HG02852 (cell line): ENCODE measurements around the gene DGAT2.
A peak's percentile ranks its signal among the peaks of the same experiment; 100 is the strongest.
"Not testable (repeated sequence)": the region's sequence is repeated elsewhere in the genome, so short reads cannot be mapped to it uniquely, and the experiment has no call there.

Source experiments
- ATAC-seq: cut with Tn5 transposase; IDR thresholded peaks from one replicate; pipeline ENCODE4 v1.9.1; 2021; ENCODE audit warnings: mild to moderate bottlenecking, moderate library complexity; ENCODE audit not compliant: unreplicated experiment

The DGAT2 gene

DNA sequence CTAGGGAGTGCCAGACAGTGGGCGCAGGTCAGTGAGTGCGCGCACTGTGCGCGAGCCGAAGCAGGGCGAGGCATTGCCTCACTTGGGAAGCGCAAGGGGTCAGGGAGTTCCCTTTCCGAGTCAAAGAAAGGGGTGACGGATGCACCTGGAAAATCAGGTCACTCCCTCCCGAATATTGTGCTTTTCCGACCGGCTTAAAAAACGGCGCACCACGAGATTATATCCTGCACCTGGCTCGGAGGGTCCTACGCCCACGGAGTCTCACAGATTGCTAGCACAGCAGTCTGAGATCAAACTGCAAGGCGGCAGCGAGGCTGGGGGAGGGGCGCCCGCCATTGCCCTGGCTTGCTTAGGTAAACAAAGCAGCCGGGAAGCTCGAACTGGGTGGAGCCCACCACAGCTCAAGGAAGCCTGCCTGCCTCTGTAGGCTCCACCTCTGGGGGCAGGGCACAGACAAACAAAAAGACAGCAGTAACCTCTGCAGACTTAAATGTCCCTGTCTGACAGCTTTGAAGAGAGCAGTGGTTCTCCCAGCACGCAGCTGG is 19.8 kb upstream of the DGAT2 start:
- ATAC-seq: not testable (repeated sequence)

DNA sequence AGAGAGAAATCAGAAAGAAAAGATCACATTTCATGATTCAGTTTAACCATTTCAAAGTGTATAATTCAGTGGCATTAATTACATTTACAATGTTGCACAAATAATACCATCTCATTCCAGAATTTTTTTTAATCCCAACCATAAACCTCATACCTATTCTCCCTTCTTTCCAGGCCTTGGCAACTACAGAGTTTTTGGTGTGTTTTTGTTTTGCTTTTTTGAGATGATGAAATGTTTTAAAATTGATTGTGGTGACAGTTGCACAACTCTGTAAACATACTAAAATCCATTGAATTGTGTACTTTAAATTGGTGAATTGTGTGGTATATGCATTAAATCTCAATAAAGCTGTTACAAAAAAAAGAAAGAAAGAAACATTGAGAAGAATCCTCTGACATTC is 13.6 kb upstream of the DGAT2 start:
- not testable (repeated sequence) for ATAC-seq

DNA sequence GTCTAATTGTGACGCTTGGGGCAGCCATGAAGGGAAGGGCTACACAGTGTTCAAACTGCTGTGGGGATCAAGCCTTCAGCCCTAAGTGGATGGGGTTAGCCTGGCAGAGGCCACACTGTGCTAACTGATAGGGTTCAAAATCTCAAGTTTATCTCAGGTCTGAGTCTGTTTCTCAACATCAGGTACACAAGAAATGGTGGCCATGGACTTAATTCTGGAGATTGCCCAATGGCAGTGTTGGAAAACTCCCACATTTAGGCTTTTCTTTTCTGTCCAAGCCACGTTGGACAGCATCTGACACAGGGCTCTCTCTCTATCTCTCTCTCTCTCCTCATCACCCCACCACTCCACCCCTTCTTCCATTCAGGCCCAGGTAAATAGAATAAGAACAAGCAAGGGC is 10.9 kb upstream of the DGAT2 start:
- ATAC-seq: no peak

DNA sequence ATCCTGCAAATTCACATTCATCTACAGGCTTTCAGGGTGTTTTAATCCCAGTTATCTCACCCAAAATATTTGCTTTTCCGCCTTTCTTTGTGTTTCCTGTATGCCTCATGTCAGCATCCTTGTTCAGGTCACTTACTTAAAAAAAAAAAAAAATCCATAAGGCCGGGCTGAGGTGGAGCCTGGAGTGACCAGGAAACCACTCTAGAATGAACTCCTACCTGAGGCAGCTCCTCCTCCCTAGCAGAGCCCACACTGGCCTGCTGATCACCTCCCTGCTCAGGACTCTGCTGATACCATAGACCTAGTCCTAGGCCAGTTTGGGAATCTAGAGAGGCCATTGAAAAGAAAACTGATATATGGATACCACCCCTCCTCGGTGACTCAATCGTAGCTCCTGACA is 8.7 kb upstream of the DGAT2 start:
- no peak for ATAC-seq

DNA sequence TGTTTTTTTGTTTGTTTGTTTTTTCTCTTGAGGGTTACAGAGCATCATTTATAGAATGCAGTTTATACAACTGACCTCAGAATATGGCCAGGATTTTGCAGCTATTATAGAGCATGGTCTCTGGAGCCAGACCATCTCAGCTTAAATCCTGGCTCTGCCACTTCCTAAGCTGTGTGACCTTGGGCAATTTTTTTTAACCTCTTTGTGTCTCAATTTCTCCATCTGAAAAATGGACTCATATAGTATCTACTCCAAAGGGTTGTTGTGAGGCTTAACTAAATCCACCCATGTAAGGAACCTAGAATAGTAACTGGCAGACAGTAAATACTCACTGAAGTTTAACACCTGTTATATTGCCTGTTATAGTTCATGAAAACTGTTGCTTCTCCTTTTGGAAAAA is 8.3 kb upstream of the DGAT2 start:
- no peak for ATAC-seq

DNA sequence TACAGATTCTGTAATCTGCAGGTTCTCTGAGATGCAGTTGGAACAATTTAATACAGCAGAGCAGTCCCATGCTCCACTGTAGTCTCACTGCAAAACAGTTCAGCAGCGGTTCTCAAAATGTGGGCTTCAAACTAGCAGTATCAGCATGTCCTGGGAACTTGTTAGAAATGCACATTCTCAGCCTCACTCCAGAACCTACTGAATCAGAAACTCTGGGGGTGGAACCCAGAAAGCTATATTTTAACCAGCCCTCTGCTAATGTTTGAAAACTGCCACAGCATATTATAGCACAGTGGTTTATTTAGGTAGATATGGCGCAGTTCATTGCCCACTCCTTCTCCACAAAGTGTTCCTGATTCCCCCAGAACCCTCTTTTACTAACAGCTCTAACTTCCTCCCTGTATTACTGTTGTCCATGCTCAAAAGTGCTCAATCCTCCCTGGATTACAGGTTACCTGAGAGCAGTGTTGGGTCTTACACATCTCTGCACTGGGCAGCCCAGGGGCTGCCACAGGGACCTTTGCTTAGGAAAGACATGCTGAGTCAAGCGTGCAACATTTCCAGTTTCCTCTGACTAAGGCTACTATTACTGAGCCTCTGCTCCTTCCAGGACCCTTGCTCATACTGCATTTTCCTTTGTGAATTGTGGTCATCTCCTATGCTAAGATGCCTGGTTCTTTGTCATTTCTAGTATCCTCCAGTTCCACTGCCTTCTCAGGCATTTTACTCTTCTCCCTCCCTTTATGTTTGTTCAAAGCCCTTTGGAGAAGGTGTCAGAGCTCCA is 7.7 kb upstream of the DGAT2 start:
- ATAC-seq: no peak

DNA sequence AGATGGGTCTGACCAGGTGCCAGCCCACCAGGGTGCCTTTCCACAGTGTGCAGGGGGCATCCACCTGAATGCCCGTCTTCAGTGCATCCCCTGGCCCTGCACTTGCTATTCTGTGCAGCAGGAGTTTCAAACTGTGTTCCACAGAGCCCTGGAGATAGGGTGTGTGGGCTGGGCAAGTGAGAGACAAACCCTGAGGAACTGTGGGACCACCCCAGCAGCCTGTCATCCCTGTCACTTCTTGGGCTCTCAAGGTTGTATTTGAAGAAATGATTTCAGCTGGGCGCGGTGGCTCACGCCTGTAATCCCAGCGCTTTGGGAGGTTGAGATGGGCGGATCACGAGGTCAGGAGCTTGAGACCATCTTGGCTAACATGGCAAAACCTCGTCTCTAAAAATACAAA is 6.4 kb upstream of the DGAT2 start:
- no peak for ATAC-seq

DNA sequence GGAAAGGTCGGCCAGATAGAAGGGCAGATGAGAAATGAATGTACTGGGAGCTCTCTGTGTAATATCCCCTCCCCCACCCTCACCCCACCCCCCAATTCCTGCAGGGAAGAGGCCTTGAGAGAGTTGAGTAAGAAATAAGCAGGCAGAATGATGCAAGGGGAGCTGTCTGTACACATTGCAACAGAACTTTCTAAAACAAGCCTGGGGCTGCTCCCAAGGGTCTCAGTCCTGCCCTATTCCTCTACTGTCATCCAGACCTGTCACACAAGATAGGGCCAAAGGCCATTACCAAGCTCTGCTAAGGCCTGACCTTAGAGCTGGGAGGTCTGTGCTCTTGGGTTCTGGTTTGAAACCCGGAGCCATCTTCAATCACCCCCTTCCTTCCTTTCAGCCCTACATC is 5.7 kb upstream of the DGAT2 start:
- no peak for ATAC-seq

DNA sequence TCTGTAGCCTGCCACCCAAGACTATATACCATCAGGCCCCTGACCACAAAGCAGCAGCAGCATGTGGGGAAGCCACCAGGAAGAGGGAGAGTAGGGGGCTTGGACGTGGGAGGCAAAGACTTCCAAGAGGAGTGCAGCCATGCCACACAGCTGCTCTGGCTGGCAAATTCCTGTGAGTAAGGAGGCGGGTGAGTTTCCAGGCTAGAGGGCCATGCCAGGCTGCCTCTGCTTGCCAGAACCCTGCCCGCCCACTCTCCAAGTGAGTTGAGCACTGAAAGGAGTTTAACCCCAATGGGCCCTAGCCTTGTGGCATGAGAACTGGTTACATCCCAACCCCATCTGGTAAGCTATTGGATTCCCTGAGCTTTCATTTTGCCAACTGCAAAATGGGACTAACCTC is 4.7 kb upstream of the DGAT2 start:
- ATAC-seq: no peak

DNA sequence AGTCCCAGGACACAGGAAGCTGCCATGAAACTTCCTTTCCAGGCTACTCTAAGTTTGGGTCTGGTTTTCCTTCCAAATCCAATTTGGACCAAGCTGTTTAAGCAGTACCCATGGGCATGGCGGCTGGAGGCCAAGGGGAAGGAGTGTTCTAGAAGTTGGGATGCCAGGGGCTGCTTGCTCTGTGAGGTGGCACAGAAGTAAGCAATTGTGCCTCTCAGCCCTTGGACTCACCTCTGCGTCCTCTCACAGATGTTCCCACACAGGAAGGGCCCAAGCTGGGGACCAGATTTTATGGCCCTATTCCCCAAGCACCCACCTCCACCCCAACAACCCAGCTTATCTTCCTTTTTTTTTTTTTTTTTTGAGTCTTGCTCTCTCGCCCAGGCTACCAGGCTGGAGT is 3.5 kb upstream of the DGAT2 start:
- ATAC-seq: no peak

DNA sequence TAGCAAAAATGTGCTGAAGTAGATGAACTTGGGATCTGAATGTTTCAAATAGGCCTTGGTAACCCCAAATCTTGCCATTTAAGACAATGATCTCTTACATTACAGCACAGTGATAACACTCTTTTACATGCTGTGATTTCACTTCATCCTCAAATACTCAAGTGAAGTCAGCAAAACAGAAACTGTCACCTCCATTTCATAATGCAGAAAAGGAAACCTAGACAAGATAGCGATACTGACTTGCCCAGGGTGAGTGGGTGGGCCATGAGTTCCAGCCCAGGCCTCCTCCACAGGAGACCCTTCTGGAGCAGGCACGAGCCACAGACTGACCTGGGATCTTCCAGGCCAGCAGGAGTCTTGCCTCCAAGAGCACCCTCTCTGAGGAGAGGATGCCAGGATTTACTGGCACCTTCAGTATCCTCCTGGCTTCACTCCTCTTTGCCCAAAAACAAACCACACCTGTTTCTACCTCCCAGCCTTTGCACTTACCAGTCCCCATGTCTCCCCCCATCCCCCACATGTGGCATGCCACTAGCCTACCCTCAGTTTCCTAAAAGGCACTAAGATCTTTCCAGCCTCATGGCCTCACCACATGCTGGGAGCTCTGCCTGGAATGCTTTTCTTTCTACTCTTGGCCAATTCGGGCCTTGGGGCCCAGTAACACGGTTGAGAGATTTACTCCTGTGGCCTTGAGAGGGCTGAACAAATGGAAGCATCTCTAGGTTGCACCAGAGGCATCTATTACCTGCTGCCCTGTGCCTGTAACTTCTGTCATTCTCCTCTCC is 1.9 kb upstream of the DGAT2 start:
- no peak for ATAC-seq

DNA sequence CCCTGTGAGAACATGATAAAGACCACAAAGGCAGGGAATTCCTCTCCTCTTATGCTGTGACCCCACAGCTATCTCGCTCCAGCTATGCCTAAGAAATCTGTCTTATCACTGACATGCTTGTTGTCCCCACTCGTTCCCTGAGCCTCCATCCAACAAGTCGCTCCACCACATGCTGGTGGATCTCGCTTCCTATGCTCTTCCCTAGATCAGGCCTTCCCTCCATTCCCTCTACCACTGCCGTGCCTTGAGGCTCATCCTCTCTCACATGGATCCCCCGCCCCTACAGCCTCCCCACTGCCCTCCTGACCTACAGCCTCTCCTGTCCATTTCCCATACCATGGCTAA is 1.4 kb upstream of the DGAT2 start:
- ATAC-seq: no peak

DNA sequence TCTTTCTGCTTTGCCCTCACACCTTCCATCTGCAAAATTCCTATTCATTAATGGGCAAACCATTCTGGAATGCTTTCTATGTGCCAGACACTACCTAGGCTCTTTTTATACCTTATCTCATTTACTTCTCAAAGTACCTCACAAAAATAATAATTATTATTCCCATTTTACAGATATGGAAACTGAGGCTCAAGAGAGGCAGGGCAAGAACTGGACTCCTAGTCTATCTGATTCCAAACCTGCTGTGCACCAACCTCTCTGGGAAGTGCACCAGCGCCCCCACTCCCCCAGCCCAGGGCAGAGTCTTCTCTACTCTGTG is 826 bp upstream of the DGAT2 start:
- ATAC-seq: no peak

DNA sequence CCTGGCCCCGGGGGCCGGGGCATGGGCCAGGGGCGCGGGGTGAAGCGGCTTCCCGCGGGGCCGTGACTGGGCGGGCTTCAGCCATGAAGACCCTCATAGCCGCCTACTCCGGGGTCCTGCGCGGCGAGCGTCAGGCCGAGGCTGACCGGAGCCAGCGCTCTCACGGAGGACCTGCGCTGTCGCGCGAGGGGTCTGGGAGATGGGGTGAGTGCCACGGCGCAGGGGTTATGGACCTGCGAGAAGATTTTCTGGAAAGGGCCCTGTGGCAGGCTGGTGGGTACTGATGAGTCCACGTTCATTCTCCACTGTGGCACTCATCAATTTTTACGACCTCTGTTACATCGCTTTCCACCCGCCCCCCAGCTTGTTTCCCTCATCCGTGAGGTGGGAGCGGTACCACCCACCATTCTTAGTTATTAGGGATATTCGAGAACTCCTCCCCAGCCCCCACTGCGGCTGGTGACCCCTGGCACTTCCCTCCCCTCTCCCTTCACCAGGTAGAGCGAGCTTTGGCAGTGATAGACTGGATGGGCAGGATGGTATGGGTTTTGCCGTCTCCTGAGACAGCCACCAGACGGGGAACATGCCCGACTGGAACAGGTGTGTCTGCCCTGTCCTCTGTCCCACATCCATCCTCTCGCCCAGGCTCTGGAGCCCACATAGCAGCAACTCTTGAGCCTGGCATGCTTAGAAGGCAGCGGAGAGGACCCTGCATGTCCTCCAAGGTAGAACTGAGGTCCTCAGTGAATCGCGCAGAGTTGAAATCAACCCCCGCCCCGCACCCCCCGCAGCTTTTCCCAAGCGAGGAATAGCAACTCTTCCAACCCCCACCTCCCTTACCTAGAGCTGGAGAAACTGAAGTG is 562 bp downstream of the DGAT2 start:
- ATAC-seq: no peak

DNA sequence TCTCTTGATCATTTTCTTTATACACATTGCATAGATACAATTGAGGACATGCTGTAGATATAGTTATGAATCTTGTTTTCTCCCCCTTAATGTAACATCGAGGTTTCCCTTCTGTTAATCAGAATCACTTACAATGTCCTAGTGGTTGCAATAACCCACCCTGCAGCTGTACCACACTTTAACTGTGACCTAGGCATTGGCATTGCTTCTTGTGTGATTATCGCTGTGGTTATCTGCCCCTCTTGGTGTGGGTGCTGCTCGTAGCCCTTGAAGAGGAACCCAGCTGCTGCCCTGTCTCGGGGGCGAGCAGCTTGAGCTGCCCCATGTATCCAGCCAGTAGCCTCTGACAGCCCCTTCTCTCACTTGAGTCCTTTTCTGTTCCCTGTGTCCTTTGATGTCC is 1.5 kb downstream of the DGAT2 start:
- ATAC-seq: no peak

DNA sequence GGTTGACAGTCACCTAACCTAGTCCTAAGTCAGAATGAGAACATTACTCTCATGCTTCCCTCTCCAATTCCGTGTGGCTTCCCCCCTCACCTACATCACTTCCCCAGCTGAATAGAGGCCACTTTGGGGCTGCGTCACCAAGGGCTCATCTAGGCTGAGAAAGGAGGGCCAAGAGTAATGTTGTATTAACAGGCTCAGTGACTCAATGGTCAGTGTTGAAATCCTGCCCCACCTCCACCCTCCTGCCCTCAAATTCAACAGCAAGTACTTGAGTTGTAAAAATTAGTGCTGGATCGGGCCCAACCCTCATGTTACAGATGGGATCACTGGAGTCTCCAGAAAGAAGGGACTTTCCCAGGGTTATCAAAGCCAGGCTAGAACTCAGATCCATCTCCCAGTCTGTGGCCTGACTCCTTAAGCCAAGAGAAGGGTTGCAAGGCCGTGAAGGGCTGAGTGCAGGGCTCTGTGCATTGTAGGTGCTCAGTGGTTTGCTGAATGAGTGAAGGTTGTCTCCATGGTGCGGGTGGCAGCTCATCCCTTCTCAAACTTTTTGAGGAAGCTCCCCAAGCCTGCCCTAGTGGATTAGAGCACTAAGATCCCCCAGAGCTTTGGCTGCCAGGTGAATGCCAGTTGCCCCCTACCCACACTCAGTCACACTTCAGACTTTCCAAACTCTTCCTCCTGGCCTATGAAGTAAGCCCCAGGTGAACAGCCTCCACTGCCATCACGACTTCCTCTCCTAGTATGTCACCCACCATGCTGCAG is 3.2 kb downstream of the DGAT2 start:
- ATAC-seq: no peak

DNA sequence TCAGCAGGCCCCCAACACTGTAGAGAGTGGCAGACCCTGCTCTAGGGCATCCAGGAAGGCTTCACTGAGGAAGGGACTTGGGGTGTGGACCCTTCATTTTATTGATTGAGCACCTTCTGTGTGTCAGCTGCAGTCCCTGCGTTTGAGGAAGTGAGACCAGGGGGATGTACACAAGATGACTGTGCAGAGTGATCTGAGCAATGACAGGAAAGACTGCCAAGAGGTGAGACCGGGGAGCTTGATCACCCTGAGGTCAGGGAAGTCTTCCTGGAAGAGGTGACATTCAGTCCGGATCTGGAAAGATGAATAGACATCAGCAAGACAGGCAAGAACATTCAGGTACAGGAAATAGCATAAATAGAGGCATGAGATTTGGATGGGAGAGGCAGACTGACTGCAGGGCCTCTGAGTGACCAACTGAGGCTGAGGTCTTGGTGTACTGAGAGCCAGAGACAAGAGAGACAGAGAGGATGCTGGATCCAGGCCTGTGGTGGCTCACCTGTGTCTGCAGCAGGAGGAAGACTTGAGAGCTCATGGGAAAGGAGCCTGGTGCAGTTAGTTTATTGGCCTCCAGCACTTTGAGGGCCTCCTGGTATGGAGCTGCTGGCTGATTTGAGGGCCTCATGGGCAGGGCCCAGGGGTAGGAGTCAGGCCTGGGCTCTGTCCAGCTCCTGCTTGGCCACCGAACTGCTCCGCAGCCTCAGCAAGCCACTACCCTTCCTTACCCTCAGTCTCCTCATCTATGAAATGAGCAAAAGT is 5.2 kb downstream of the DGAT2 start:
- peak; percentile 88 for ATAC-seq

DNA sequence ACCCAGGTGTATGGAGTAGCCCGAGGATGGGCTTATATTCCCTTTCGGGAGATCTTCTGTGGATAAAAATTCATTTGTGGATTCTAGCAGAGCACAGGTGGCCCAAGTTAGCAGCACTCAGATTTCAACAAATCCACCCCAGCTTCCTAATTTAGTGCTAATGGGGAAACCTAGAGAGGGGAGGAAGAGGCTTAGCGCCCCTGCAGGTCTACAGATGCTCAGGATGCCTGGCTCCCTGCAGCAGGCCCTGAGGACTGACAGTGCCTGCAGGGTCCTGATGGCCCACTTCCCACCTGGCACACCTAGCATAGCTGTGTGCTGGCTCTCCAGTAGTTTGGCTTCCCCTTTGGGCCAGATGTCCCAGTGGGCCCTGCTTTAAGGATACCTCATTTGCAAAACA is 6.5 kb downstream of the DGAT2 start:
- ATAC-seq: no peak

DNA sequence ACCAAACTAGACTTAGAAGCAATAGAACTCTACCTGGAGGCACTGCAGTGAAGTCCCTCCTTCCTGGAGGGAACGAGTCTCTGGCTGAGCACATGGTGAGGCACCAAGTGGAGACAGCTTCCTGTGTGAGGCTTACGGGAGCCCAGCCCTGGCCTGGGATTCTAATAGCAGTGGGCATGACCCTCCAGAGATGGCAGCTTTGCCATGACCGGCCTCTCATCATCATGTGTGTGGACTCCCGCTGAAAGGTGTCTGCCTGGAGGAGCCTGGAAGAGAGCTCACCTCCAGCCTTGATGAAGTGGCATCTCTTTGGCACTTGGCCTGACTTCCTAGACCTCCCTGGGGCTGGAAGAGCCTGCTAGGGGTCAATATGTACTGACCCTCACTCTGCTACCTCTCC is 8.0 kb downstream of the DGAT2 start:
- ATAC-seq: no peak

DNA sequence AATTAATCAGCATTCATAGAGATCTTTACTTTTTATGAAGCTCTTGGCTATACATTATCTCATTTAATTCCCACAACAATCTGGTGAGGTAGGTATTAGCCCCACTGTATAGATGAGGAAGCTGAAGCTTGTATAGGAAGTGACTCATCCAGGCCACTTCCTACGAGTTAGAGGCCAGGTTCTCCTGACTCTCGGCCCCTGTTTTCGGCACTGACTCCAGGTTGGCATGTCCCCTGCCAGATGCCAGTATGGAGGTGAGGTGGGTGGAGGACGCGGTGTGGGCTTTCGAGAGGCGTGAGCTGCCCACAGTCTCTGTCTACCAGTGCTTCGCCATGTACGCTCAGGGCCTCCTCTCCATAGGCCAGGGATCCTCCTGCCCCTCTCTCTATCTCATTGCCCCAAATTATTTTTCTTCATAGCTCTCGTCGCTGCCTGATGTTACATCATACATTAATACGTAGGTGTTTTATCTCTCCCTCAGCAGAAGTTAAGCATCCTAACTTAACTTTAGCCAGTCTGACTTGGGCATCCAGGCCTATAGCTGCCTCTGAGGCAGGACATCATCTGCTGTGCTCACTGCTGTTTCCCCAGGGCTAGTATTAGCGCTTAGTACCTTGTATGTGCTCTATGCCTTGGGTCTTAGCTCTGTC is 9.0 kb downstream of the DGAT2 start:
- no peak for ATAC-seq
